HL-60 (cell line): ENCODE results near the gene GALNT17.

Experiments
- CTCF ChIP-seq: IDR thresholded peaks from one replicate; pipeline ENCODE4 v1.5.1; 2011; ENCODE audit warnings: low read length, control low read depth, inconsistent platforms; ENCODE audit not compliant: insufficient read depth
- GABPA ChIP-seq: IDR thresholded peaks from 2 replicates; pipeline ENCODE4 v1.6.1; 2012; ENCODE audit warnings: low read depth
- POLR2AphosphoS5 ChIP-seq: IDR thresholded peaks from 2 replicates; pipeline ENCODE4 v1.6.1; 2012; ENCODE audit warnings: low read depth
- TF ChIP-seq, protein P1 (sequence below): IDR thresholded peaks from 2 replicates; pipeline ENCODE4 v1.6.1; 2012; ENCODE audit warnings: low read depth; ENCODE audit not compliant: insufficient replicate concordance

- TF ChIP-seq GABPA (no peak), CTCF (no peak), POLR2AphosphoS5 (no peak)
- TF ChIP-seq, protein P1, sequence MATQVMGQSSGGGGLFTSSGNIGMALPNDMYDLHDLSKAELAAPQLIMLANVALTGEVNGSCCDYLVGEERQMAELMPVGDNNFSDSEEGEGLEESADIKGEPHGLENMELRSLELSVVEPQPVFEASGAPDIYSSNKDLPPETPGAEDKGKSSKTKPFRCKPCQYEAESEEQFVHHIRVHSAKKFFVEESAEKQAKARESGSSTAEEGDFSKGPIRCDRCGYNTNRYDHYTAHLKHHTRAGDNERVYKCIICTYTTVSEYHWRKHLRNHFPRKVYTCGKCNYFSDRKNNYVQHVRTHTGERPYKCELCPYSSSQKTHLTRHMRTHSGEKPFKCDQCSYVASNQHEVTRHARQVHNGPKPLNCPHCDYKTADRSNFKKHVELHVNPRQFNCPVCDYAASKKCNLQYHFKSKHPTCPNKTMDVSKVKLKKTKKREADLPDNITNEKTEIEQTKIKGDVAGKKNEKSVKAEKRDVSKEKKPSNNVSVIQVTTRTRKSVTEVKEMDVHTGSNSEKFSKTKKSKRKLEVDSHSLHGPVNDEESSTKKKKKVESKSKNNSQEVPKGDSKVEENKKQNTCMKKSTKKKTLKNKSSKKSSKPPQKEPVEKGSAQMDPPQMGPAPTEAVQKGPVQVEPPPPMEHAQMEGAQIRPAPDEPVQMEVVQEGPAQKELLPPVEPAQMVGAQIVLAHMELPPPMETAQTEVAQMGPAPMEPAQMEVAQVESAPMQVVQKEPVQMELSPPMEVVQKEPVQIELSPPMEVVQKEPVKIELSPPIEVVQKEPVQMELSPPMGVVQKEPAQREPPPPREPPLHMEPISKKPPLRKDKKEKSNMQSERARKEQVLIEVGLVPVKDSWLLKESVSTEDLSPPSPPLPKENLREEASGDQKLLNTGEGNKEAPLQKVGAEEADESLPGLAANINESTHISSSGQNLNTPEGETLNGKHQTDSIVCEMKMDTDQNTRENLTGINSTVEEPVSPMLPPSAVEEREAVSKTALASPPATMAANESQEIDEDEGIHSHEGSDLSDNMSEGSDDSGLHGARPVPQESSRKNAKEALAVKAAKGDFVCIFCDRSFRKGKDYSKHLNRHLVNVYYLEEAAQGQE, result no peak
Measured at GRCh38 chr7:71339924-71340323, 208.0 kb downstream of the GALNT17 start.
